HCEC 1CT (cell line): ENCODE results near the gene TRIP4.

Experiments
- DNase-seq: peaks from one replicate; pipeline ENCODE4 v3.0.0-alpha.2; 2017

TRIP4 gene

GRCh38 chr15:64452988-64453688 lies 65.5 kb downstream of the TRIP4 start:
- DNase-seq: no peak

DNA sequence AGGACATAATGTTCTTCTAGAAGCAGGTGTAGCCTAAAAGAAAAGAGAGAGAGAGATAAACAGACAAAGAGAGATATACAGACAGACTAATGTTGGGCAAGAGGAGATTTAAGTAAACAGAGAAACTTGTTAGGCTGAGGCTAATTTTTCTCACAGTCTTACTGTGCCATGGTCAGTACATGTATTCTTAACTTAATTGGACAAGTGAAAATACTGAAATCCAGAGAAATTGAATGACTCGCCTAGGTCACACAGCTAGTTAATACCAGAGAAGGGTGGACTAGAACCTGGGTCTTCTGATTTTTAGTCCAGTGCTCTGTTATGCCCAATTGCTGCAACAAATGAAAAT lies 66.0 kb downstream of the TRIP4 start:
- DNase-seq: no peak

DNA sequence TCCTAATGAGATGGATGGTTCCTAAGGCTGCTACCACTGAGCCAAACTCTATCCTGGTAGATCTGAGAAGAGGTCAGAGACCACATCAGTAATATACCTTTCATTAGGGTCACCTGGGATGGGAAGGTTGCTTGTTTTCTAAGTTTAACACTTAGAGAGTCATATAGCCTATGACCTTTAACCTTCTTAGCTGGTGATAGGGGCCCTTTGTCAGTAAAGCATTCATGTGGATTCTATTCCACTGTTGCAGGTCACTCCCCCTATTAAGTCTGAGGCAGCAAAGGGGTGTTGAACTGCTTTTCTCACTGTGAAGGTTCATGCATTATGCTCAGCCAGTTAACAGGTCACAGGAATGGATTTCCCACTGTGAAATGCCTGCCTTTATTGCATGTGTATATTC lies 66.6 kb downstream of the TRIP4 start:
- no peak for DNase-seq

DNA sequence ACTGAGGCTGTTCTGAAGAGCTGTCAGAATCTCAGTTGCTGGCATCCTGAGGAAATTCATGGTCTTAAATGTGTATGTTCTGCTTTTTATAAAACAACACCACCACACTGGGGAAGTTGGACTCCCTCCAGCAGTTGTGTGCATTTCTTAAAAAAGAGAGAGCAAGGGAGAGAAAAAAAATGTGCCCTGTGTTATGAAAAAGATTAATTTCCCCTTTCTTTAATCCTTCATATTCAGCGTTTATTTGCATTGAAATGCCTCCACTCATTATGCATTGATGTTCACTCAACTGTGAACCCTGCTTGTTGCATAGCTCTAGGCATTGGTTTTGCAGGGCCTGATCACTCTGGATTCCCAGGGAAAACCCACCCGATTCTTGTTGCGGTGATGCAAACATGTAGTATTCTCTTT lies 68.3 kb downstream of the TRIP4 start:
- no peak for DNase-seq

- DNase-seq: no peak
Observed at GRCh38 chr15:64456634-64457108, 69.0 kb downstream of the TRIP4 start.

DNA sequence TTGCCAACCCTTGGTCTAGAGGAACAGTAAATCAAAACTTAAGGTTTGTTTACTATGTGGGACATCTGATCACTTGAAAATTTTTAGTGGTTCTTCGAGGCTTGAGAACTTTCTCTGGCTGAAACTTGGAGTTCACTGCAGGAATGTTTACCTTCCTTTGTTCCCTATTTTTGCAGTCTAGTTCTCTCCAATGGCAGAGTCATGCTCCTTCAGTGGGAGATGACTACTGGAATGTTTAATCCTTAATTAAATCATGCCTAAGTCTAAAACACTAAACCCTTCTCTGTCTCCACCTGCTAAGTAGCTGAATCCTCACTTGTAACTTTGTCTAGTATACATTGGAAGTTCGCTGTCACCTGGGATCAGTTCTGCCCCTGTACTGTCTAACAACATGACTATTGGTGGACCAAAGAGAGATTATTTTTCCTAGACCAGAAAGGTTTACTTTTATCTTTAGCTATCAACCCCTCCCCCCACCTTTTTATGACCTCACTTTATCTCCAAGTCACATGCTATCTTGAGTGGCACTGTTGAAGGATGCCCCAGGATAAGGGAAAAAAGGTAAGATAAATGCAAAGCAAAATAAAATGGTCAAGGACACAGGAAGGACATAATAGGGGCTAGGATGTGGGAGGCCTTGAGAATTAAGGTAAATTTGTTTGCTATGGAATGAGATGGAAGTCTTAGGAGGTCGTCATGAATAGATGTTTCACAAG lies 71.6 kb downstream of the TRIP4 start:
- DNase-seq: no peak

DNA sequence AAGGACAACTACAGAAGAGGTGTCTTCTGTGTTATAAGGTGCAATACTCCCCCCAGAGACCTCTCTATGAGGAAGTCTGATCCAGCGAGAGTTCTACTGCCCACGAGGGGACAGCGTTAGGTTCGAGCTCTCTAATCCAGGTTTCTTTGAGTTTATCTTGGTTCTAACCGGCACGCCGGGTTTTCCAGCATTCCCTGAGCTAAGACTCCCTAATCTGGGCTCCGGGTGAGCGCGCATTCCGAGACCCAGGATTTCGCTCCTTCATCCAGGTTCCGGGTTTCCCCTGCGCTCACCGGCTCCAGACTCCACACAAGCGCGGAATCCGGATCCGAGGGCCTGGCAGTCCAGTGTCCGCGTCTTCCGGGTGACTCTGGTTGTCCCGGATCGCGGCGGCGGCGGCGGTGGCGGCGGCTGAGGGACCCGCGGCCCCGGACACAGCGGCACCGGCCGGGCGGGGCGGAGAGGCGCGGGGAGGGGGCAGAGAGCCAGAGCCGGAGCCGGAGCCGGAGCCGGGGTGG lies 72.6 kb downstream of the TRIP4 start, which contains the start of gene ZNF609:
Gene ZNF609, plus strand, starts transcription at position 373 of the 518 bp plus-strand sequence. CDS start 38,842 bp downstream, outside the sequence.
- DNase-seq: peak; percentile 94

- DNase-seq: peak; percentile 82
Observed at GRCh38 chr15:64460724-64461720, 73.4 kb downstream of the TRIP4 start.

GRCh38 chr15:64461721-64462162 lies 74.1 kb downstream of the TRIP4 start:
- DNase-seq: no peak

GRCh38 chr15:64462492-64462891 lies 74.9 kb downstream of the TRIP4 start:
- DNase-seq: no peak

DNA sequence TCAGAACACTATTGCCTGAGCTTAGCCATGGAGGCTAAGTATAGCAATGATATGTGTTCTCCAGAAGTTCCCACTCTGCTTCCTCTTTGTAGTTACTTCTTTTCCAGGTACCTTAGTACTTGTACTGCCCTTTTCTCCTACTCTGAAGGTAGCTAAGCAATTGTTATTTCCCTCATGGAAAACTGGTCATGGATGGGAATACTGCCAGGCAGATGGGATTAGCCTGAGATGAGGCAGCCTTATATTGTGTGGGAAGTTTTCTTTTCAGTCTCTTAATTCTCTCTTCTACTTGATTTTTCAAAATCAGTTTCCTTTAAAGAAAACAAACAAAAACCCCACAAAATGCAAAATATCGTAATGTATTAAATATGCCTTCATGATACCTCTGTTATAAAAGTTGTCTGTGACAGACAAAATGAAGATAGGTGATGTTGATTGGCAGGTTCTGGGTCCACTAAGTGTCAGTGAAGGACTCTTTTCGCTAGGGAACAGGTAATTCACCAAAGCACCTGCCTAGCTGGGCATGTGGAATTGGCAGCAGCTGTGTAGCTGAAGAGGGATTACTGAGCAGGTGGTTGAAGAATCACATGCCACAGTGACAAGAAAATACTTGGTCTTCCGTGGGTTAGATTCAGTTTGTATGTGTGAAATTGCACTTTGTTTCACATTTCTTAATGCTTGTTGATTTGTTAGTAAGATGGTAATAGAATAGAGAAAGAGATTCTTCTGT lies 76.8 kb downstream of the TRIP4 start:
- peak; percentile 23 for DNase-seq

DNA sequence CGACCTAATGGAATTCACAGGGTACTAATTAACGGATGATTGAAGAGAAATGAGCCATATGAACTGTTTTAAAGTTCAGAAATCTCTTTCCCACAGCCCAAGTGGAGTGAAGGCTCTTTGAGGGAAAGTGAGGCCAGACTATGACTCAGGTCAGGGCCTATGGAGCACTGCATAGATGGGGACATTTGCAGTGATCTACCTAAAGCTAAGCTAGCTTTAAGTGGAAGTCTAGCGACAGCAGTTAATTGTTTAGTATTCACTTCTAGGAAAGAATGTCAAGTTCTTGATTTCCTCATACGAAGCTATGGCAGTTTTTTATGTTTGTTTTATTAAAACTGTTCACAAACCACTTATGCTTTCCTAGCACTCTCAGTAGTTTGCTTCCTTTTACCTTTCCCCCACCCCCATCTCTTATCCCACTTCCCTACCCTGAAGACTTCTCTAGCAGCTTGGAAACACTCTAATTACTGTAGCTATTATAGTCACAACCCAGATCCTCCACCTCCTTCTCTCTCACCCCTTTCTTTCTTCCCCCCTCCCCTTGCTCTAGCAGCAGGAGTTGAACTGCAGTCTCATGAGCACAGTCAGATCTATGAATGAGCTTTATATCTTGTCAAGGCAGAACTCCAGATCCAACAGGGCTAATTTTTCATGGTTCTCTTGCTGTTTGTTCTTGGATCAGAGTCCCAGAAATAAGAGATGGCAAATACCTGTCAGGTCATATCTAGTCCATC lies 78.9 kb downstream of the TRIP4 start:
- no peak for DNase-seq

GRCh38 chr15:64472161-64472560 lies 84.5 kb downstream of the TRIP4 start:
- DNase-seq: no peak

DNA sequence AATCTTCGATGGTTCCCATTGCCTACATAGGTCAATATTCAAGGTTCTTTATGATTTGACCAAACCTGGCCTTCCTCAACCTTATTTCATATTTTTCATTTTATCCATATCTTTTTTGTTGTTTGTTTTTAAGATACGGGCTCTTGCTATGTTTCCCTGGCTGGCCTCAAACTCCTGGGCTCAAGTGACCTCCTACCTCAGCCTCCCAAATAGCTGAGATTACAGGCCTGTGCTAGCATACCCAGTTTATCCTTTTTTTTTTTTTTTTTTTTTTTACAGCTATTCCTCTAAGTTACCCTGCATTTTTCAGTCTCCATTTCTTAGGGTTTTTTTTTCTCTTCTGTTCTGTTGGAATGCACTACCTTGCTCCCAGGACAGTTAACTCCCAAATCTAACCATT lies 87.2 kb downstream of the TRIP4 start:
- DNase-seq: no peak

GRCh38 chr15:64476550-64476949 lies 88.9 kb downstream of the TRIP4 start:
- no peak for DNase-seq

- no peak for DNase-seq
Observed at GRCh38 chr15:64478863-64479262, 91.2 kb downstream of the TRIP4 start.

DNA sequence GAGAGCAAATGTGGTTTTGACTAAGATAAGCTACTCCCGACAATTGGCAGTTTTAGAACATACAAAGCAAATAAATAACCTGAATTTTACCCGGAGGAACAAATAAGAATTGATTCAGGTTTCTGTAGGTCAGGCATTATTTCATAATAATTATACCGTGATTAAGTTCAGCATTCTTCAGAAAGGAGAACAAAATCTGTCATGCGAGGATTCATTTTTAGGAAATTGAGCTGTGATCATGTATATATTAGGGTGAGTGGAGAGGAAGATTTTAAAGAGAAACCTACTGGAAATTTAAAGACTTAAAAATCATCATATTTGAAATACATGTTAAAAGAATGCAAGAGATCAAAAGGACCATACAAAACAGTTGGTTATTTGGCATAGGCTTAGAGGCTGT lies 93.3 kb downstream of the TRIP4 start:
- no peak for DNase-seq

GRCh38 chr15:64483749-64484148 lies 96.1 kb downstream of the TRIP4 start:
- no peak for DNase-seq

DNA sequence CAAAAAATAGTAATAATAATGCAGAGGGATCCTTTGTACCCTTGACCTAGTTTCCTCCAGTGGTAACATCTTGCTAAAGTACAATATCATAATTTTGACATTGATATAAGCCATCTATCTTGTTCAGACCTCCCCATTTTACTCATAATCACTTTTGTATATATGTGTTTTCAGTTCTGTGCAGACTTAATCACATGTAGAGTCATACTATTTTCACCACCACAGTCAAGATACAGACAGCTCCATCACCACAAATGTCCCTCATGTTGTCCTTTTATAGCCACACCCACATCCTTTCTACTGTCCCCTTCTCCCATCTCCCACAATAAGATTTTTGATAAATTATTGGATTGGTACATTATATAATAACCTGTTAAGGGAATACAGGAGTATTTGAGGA lies 98.2 kb downstream of the TRIP4 start:
- no peak for DNase-seq

GRCh38 chr15:64490598-64491259 lies 103.1 kb downstream of the TRIP4 start:
- DNase-seq: no peak

DNA sequence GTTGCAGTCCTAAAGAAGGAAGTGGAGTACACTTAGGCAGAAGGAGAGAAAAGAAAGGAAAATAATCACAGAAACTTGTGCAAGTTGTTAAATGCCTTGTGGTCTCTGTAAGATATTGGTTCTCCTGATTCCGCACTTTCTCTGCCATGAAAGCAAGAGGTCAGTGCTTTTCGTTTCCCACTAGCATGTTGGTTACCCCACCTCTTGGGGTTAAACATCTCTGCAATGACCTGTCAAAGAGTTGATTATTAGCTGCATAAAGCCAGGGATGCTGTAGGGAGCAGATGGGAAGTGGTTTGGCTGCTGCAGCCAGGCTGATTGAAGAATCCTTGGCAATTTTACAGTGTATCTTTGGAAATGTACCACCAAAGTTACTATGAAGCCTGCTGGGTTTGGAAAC lies 106.0 kb downstream of the TRIP4 start:
- no peak for DNase-seq
